Loucy (cell line): ENCODE data around the gene NCR3LG1.

Experiments used
- H2AFZ ChIP-seq: fragments of 200-600 bp; sonication (generic); 2 replicates; pipeline ENCODE4 v1.6.0; 2016; ENCODE audit warnings: antibody characterized with exemption, mild to moderate bottlenecking, low read length, moderate library complexity
- H3F3A ChIP-seq: fragments of 200-600 bp; 2 replicates; pipeline ENCODE4 v1.6.0; 2016; ENCODE audit warnings: antibody characterized with exemption, low read depth, mild to moderate bottlenecking
- H3K27me3 ChIP-seq: fragments of 200-600 bp; sonication (generic); 2 replicates; pipeline ENCODE4 v1.6.1; 2014; ENCODE audit warnings: low read length, mild to moderate bottlenecking; ENCODE audit not compliant: insufficient read depth, poor library complexity, severe bottlenecking
- H3K36me3 ChIP-seq: fragments of 200-600 bp; sonication (generic); 2 replicates; pipeline ENCODE4 v1.6.1; 2016; ENCODE audit warnings: low read length; ENCODE audit not compliant: insufficient read depth
- H3K4me1 ChIP-seq: fragments of 200-600 bp; sonication (generic); 2 replicates; pipeline ENCODE4 v1.5.1; 2014; ENCODE audit warnings: low read length, mild to moderate bottlenecking; ENCODE audit not compliant: insufficient read depth, poor library complexity, severe bottlenecking
- H3K4me2 ChIP-seq: fragments of 200-600 bp; sonication (generic); 2 replicates; pipeline ENCODE4 v1.6.0; 2014; ENCODE audit warnings: antibody characterized with exemption, low read length, low read depth, mild to moderate bottlenecking; ENCODE audit not compliant: poor library complexity, severe bottlenecking
- H3K4me3 ChIP-seq: fragments of 200-600 bp; sonication (generic); 2 replicates; pipeline ENCODE4 v1.5.1; 2014; ENCODE audit warnings: low read length, mild to moderate bottlenecking, mixed read lengths; ENCODE audit not compliant: poor library complexity, severe bottlenecking
- H3K79me2 ChIP-seq: fragments of 200-600 bp; sonication (generic); 2 replicates; pipeline ENCODE4 v1.6.1; 2014; ENCODE audit warnings: low read length; ENCODE audit not compliant: insufficient read depth
- H3K9ac ChIP-seq: fragments of 200-600 bp; sonication (generic); 2 replicates; pipeline ENCODE4 v1.6.0; 2014; ENCODE audit warnings: mild to moderate bottlenecking, low read depth, low read length, moderate library complexity; ENCODE audit not compliant: poor library complexity, severe bottlenecking
- H3K9me2 ChIP-seq: fragments of 200-600 bp; sonication (generic); replicated peaks from 2 replicates; pipeline ENCODE4 v1.6.1; 2016; ENCODE audit warnings: low read depth, low read length, mixed read lengths
- H3K9me3 ChIP-seq: fragments of 200-600 bp; sonication (generic); 2 replicates; pipeline ENCODE4 v1.6.1; 2014; ENCODE audit warnings: mild to moderate bottlenecking, antibody characterized with exemption, low read length, low read depth; ENCODE audit not compliant: insufficient read depth
- H4K20me1 ChIP-seq: fragments of 200-600 bp; sonication (generic); 2 replicates; pipeline ENCODE4 v1.6.0; 2014; ENCODE audit warnings: antibody characterized with exemption, low read length, mild to moderate bottlenecking; ENCODE audit not compliant: insufficient read depth, poor library complexity, severe bottlenecking
- EZH2phosphoT487 ChIP-seq: fragments of 200-600 bp; IDR thresholded peaks from 2 replicates; pipeline ENCODE4 v1.6.1; 2018; ENCODE audit warnings: antibody characterized with exemption, mild to moderate bottlenecking, moderate library complexity, borderline replicate concordance
- TF ChIP-seq, protein P1 (sequence below): fragments of 200-600 bp; sonication (generic); conservative IDR thresholded peaks from 2 replicates; pipeline ENCODE4 v1.5.1; 2014; ENCODE audit warnings: mild to moderate bottlenecking, antibody characterized with exemption, low read length

Gene NCR3LG1

DNA sequence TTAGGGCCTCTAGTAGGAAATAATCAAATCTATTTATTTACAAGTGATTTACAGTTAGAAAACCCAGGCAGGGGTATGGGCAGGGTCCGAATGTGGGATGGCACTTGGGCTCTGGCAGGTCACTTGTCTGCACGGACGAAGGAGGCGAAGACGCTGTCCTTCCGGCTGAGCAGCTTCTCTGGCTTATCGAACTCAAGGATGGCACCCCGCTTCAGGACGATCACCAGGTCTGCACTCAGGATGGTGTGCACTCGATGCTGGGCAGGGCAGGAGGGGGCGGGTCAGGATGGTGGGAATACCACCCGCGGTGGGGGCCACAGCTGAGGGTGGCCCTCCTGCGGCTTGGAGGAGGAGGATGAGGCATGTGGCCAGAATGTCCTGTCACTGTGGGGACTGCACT, 41.3 kb downstream of the NCR3LG1 start:
- H4K20me1 ChIP-seq: no peaks in the 10 kb centered on the region
- peaks cover 8% of the 10 kb centered on the region for H3K4me1 ChIP-seq
- H3K4me2 ChIP-seq: no peak overlapping the region
- H3K27me3 ChIP-seq: no peaks in the 10 kb centered on the region
- no peak overlapping the region for H3K9ac ChIP-seq
- H3F3A ChIP-seq: no peaks in the 10 kb centered on the region
- TF ChIP-seq, protein P1, sequence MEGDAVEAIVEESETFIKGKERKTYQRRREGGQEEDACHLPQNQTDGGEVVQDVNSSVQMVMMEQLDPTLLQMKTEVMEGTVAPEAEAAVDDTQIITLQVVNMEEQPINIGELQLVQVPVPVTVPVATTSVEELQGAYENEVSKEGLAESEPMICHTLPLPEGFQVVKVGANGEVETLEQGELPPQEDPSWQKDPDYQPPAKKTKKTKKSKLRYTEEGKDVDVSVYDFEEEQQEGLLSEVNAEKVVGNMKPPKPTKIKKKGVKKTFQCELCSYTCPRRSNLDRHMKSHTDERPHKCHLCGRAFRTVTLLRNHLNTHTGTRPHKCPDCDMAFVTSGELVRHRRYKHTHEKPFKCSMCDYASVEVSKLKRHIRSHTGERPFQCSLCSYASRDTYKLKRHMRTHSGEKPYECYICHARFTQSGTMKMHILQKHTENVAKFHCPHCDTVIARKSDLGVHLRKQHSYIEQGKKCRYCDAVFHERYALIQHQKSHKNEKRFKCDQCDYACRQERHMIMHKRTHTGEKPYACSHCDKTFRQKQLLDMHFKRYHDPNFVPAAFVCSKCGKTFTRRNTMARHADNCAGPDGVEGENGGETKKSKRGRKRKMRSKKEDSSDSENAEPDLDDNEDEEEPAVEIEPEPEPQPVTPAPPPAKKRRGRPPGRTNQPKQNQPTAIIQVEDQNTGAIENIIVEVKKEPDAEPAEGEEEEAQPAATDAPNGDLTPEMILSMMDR: no peak
- TF ChIP-seq EZH2phosphoT487: no peak
- H2AFZ ChIP-seq: no peak overlapping the region
- H3K4me3 ChIP-seq: no peak overlapping the region
- H3K9me2 ChIP-seq: no peaks in the 10 kb centered on the region
- no peaks in the 10 kb centered on the region for H3K79me2 ChIP-seq
- no peaks in the 10 kb centered on the region for H3K9me3 ChIP-seq
- H3K36me3 ChIP-seq: no peaks in the 10 kb centered on the region

DNA sequence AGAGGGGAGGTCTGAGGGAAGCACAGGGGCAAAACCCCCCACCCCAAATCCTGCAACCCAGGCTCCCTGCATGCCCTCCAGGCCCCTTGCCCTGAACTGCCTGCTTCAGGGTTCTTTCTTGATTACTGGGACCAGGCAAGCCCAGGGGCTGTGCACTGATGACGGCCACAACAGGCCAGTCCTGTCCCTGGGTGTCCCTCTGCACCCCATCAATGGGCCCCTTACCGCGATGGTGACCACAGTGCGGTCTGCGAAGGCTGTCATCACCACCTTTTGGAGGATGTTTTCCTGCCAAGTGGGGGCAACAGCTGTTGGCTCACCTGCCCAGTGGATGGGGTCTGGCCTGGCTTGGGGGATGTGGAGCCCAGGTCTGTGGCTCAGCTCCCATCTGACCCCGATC, 41.9 kb downstream of the NCR3LG1 start:
- TF ChIP-seq, protein P1: no peak
- no peak for TF ChIP-seq EZH2phosphoT487
- Histone ChIP-seq H3K27me3 (no peaks in the 10 kb centered on the region), H3K4me3 (no peak overlapping the region), H3K9me3 (no peaks in the 10 kb centered on the region), H3K79me2 (no peaks in the 10 kb centered on the region), H2AFZ (no peak overlapping the region), H3K36me3 (no peaks in the 10 kb centered on the region), H3K9me2 (no peaks in the 10 kb centered on the region), H3K4me2 (no peak overlapping the region), H3K4me1 (peaks cover 8% of the 10 kb centered on the region), H3F3A (no peaks in the 10 kb centered on the region), H3K9ac (no peak overlapping the region), H4K20me1 (no peaks in the 10 kb centered on the region)

DNA sequence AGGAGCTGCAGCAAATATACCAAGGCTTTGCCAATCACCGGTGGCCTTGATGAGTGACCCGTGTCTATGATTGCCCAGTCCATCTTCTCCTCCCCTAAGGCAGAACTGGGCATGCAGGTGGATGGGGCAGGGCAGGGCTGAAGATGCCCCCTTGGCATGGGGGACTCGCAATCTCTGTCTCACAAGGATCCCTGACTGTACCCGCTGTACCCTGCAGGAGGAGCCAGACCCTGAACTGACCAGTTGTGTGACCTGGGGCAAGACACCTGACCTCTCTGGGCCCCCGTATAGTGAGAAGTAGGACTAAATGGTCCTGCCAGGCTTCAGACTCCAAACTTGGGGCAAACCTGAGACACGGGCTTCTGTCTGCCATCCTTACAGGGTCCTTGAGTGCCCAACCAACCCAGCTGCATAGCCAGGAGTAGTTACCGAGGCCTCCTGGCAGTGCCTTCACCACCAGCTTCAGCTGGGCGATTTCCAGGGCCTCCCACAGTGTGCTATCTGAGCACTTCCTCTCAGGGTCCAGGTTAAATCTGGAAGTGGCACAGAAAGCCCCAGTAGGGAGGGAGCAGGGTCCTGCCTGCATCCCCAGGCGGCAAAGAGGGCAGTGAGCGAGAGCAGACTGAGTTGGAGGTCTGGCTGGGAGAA, 43.3 kb downstream of the NCR3LG1 start:
- Histone ChIP-seq H3K9me3 (no peaks in the 10 kb centered on the region), H3K9ac (no peak overlapping the region), H3F3A (no peaks in the 10 kb centered on the region), H3K9me2 (no peaks in the 10 kb centered on the region), H3K36me3 (no peaks in the 10 kb centered on the region), H4K20me1 (no peaks in the 10 kb centered on the region), H3K4me1 (peaks cover 2% of the 10 kb centered on the region), H2AFZ (no peak overlapping the region), H3K4me3 (no peak overlapping the region), H3K79me2 (no peaks in the 10 kb centered on the region), H3K4me2 (no peak overlapping the region), H3K27me3 (no peaks in the 10 kb centered on the region)
- TF ChIP-seq, protein P1: no peak
- TF ChIP-seq EZH2phosphoT487: no peak
